ENCODE data around the gene LMNTD1. TPM values are rescaled to one million over a fixed set of nuclear protein-coding genes. Genes with fewer than 3 reads are reported as not detected.

Gene LMNTD1
- total RNA-seq, 2 donors from 2014 or later, result 1.0 TPM; not detected in 1

DNA sequence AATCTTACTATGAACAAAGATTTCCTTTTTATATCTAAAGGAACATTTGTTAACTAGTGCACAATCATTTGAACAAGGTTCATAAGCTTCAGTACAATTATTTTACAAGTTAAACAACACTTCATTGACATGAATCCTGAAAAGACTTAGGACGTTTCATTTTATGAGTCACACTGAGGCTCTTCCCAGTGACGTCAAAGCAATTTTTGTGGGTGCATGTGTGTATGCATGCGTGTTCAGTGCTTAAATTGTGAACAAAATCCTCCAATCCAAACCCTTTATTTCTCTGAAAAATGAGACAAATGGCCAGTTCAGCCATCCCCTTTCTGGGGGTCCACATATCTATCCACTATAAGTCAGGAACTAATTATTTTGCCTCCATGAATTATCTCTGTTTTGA, 2.9 kb downstream of the LMNTD1 start:
- no peaks in the 10 kb centered on the region for H3K27me3 ChIP-seq
- no peaks in the 10 kb centered on the region for H3K36me3 ChIP-seq
- no peaks in the 10 kb centered on the region for H3K4me1 ChIP-seq
- TF ChIP-seq, protein P1, sequence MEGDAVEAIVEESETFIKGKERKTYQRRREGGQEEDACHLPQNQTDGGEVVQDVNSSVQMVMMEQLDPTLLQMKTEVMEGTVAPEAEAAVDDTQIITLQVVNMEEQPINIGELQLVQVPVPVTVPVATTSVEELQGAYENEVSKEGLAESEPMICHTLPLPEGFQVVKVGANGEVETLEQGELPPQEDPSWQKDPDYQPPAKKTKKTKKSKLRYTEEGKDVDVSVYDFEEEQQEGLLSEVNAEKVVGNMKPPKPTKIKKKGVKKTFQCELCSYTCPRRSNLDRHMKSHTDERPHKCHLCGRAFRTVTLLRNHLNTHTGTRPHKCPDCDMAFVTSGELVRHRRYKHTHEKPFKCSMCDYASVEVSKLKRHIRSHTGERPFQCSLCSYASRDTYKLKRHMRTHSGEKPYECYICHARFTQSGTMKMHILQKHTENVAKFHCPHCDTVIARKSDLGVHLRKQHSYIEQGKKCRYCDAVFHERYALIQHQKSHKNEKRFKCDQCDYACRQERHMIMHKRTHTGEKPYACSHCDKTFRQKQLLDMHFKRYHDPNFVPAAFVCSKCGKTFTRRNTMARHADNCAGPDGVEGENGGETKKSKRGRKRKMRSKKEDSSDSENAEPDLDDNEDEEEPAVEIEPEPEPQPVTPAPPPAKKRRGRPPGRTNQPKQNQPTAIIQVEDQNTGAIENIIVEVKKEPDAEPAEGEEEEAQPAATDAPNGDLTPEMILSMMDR (IDR thresholded peaks at IDR 0.05), result no peak
- H3K4me3 ChIP-seq, result no peak overlapping the region
- H3K27ac ChIP-seq, result no peak overlapping the region
- DNase-seq (ENCODE audit: low spot score), result no peak
- no peaks in the 10 kb centered on the region for H3K9me3 ChIP-seq

- Histone ChIP-seq H3K27ac (no peak overlapping the region), H3K4me3 (no peak overlapping the region), H3K4me1 (no peaks in the 10 kb centered on the region), H3K27me3 (no peaks in the 10 kb centered on the region), H3K9me3 (no peaks in the 10 kb centered on the region), H3K36me3 (no peaks in the 10 kb centered on the region)
- DNase-seq (ENCODE audit: low spot score), result no peak
- TF ChIP-seq, protein P1 (IDR thresholded peaks at IDR 0.05), result no peak
Measured at GRCh38 chr12:25549120-25549519, 4.0 kb downstream of the LMNTD1 start.

DNA sequence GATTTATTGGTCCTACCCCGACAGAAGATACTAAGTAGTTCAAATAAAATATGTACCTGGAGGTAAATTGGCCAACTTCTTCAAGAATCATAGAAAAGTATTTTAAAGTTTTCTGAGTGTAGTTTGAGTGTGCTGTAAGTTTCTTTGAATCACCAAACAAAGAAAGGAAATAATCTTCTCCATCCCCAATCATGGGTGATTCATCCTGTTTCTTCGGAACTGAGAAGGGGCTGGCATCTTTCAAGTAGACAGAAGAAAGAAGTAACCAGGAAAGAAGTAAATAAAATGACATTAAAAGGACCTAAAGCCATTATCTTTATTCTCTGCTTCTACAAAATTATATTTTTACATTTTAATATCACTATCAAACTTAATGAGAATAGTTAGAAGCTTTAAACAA, 6.8 kb downstream of the LMNTD1 start:
- H3K9me3 ChIP-seq, result no peaks in the 10 kb centered on the region
- H3K27me3 ChIP-seq, result no peaks in the 10 kb centered on the region
- H3K36me3 ChIP-seq, result no peaks in the 10 kb centered on the region
- DNase-seq (ENCODE audit: low spot score), result no peak
- H3K4me3 ChIP-seq, result no peak overlapping the region
- H3K27ac ChIP-seq, result no peak overlapping the region
- no peaks in the 10 kb centered on the region for H3K4me1 ChIP-seq
- TF ChIP-seq, protein P1 (IDR thresholded peaks at IDR 0.05), result no peak

GRCh38 chr12:25533150-25533549, 19.9 kb downstream of the LMNTD1 start:
- Histone ChIP-seq H3K4me3 (no peak overlapping the region), H3K4me1 (no peaks in the 10 kb centered on the region), H3K27me3 (no peaks in the 10 kb centered on the region), H3K9me3 (no peaks in the 10 kb centered on the region), H3K36me3 (no peaks in the 10 kb centered on the region), H3K27ac (no peak overlapping the region)
- DNase-seq (ENCODE audit: low spot score), result no peak
- TF ChIP-seq, protein P1 (IDR thresholded peaks at IDR 0.05), result no peak

DNA sequence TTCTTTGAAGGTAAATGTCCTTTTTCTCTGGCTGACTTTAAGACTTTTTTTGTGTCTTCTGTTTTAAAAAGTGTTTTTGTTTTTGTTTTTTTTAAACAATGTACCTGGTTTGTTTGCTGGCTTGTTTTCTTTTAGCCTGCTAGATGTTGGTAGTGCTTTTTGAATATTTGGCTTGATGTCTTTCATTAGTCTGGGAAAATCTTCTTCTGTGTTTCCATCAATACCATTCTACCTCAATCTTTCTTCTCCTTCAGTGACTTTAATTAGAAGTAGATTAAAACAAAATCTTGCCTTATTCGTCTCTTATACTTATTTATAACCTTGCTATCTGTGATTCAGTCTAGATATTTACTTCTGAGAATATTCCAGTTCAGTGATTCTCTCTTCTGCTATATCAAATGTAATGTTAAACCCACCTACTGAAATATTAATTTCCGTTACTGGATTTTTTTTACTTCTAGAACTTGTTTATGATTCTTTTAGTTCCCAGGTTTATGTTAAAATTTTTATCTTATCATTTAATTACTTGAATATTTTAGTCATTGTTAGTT, 21.5 kb downstream of the LMNTD1 start:
- TF ChIP-seq, protein P1 (IDR thresholded peaks at IDR 0.05), result no peak
- H3K4me1 ChIP-seq, result no peaks in the 10 kb centered on the region

GRCh38 chr12:25529738-25530137, 23.3 kb downstream of the LMNTD1 start:
- no peak for DNase-seq (ENCODE audit: low spot score)
- Histone ChIP-seq H3K9me3 (no peaks in the 10 kb centered on the region), H3K27ac (no peak overlapping the region), H3K4me1 (no peaks in the 10 kb centered on the region), H3K27me3 (no peaks in the 10 kb centered on the region), H3K36me3 (no peaks in the 10 kb centered on the region), H3K4me3 (no peak overlapping the region)
- TF ChIP-seq, protein P1 (IDR thresholded peaks at IDR 0.05), result no peak

More for the DNA sequence above, 21.5 kb downstream of the LMNTD1 start:
- H3K27ac ChIP-seq, result no peak overlapping the region
- no peak overlapping the region for H3K4me3 ChIP-seq
- H3K36me3 ChIP-seq, result no peaks in the 10 kb centered on the region
- H3K27me3 ChIP-seq, result no peaks in the 10 kb centered on the region
- H3K9me3 ChIP-seq, result no peaks in the 10 kb centered on the region
- no peak for DNase-seq (ENCODE audit: low spot score)

All from right atrium auricular region (tissue), 2 donors.